Stimulated activated CD4-positive, alpha-beta T cell treated with anti-CD3 and anti-CD28 coated beads, Interleukin-4, amount 100 ng/mL, for 48 hours (primary cell): ENCODE data around the gene FDXR.

Source experiments
- DNase-seq, 2 donors: peaks; one replicate each; pipeline ENCODE4 v3.0.0-alpha.2; 2020; ENCODE audit warnings: low read depth in 2 of 2

The FDXR gene

GRCh38 chr17:74900208-74900607, 27.4 kb upstream of the FDXR start:
- no peak for DNase-seq

GRCh38 chr17:74898376-74898946, 25.7 kb upstream of the FDXR start:
- no peak for DNase-seq

GRCh38 chr17:74893936-74894671, 21.3 kb upstream of the FDXR start:
- no peak for DNase-seq

GRCh38 chr17:74892974-74893911, 20.4 kb upstream of the FDXR start, which contains the start of gene FADS6:
FADS6 (minus strand) TSS chr17:74893633; CDS start chr17:74893595, 38 bp downstream.
- DNase-seq = no peak

- DNase-seq = no peak
These were observed 19.4 kb upstream of the FDXR start for GRCh38 chr17:74892013-74892841.

- DNase-seq = no peak
These were observed 17.8 kb upstream of the FDXR start for GRCh38 chr17:74890554-74890953.

- no peak for DNase-seq
These were observed 15.7 kb upstream of the FDXR start for GRCh38 chr17:74888469-74888868.

- no peak for DNase-seq
These were observed 10.5 kb upstream of the FDXR start for GRCh38 chr17:74883241-74883745.

- no peak for DNase-seq
These were observed 9.9 kb upstream of the FDXR start for GRCh38 chr17:74882517-74883240.

GRCh38 chr17:74881073-74881472, 8.3 kb upstream of the FDXR start:
- no peak for DNase-seq

GRCh38 chr17:74879308-74879707, 6.5 kb upstream of the FDXR start:
- no peak for DNase-seq

GRCh38 chr17:74878658-74879057, 5.9 kb upstream of the FDXR start:
- DNase-seq = no peak

- DNase-seq = no peak
These were observed 5.1 kb upstream of the FDXR start for GRCh38 chr17:74877592-74878548.

GRCh38 chr17:74875977-74876593, 3.3 kb upstream of the FDXR start:
- DNase-seq = no peak

- no peak for DNase-seq
These were observed 2.6 kb upstream of the FDXR start for GRCh38 chr17:74875155-74875976.

GRCh38 chr17:74874615-74875037, 1.8 kb upstream of the FDXR start:
- no peak for DNase-seq

- DNase-seq = no peak
These were observed 1.2 kb upstream of the FDXR start for GRCh38 chr17:74873874-74874614.
